H1 (cell line): ENCODE measurements around the gene C12orf75.

ENCODE experiments used
- CHD1 ChIP-seq: IDR thresholded peaks from 2 replicates; pipeline ENCODE4 v1.6.1; 2012; ENCODE audit warnings: low read depth, low read length, improper control_type of control experiment
- NRF1 ChIP-seq: IDR thresholded peaks from 2 replicates; pipeline ENCODE4 v1.6.1; 2011; ENCODE audit warnings: mild to moderate bottlenecking, low read depth, low read length, improper control_type of control experiment
- POLR2A ChIP-seq, 2 experiments: IDR thresholded peaks; 1 replicate in 1 of 2; 2 replicates in 1 of 2; pipeline ENCODE4 v1.6.1; 2011; ENCODE audit warnings: low read depth in 2 of 2, low read length in 2 of 2, mild to moderate bottlenecking in 2 of 2; ENCODE audit errors: control extremely low read depth in 1 of 2
- RXRA ChIP-seq: IDR thresholded peaks from 2 replicates; pipeline ENCODE4 v1.6.1; 2011; ENCODE audit warnings: low read depth, mild to moderate bottlenecking, low read length, moderate library complexity; ENCODE audit not compliant: insufficient read depth
- SIX5 ChIP-seq: IDR thresholded peaks from 2 replicates; pipeline ENCODE4 v1.6.1; 2011; ENCODE audit warnings: mild to moderate bottlenecking, low read depth, low read length
- SP1 ChIP-seq: IDR thresholded peaks from 2 replicates; pipeline ENCODE4 v1.6.1; 2011; ENCODE audit warnings: low read depth, low read length
- SP4 ChIP-seq: IDR thresholded peaks from 2 replicates; pipeline ENCODE4 v1.6.1; 2012; ENCODE audit warnings: low read length, inconsistent platforms
- TF ChIP-seq, protein P1 (sequence below): IDR thresholded peaks from 2 replicates; pipeline ENCODE4 v1.6.1; 2012; ENCODE audit warnings: inconsistent platforms
- TF ChIP-seq, protein P2 (sequence below), 3 experiments: IDR thresholded peaks; 1 replicate in 2 of 3; 2 replicates in 1 of 3; pipeline versions ENCODE4 v1.5.1 to v1.6.1; 2011; ENCODE audit warnings: low read length in 3 of 3, mild to moderate bottlenecking in 3 of 3, inconsistent platforms in 2 of 3, low read depth in 1 of 3, moderate library complexity in 1 of 3; ENCODE audit not compliant: insufficient read depth in 1 of 3; ENCODE audit errors: control extremely low read depth in 1 of 3

- TF ChIP-seq NRF1 (no peak), SIX5 (no peak), POLR2A (IDR thresholded peaks at IDR 0.05; ENCODE audit: control extremely low read depth in 1 of 2, low read depth in 2 of 2, low read length in 2 of 2) (no peak), RXRA (no peak), SP1 (no peak), SP4 (no peak), CHD1 (no peak)
- TF ChIP-seq, protein P1, sequence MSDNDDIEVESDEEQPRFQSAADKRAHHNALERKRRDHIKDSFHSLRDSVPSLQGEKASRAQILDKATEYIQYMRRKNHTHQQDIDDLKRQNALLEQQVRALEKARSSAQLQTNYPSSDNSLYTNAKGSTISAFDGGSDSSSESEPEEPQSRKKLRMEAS: no peak
- TF ChIP-seq, protein P2, sequence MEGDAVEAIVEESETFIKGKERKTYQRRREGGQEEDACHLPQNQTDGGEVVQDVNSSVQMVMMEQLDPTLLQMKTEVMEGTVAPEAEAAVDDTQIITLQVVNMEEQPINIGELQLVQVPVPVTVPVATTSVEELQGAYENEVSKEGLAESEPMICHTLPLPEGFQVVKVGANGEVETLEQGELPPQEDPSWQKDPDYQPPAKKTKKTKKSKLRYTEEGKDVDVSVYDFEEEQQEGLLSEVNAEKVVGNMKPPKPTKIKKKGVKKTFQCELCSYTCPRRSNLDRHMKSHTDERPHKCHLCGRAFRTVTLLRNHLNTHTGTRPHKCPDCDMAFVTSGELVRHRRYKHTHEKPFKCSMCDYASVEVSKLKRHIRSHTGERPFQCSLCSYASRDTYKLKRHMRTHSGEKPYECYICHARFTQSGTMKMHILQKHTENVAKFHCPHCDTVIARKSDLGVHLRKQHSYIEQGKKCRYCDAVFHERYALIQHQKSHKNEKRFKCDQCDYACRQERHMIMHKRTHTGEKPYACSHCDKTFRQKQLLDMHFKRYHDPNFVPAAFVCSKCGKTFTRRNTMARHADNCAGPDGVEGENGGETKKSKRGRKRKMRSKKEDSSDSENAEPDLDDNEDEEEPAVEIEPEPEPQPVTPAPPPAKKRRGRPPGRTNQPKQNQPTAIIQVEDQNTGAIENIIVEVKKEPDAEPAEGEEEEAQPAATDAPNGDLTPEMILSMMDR (IDR thresholded peaks at IDR 0.05; ENCODE audit: control extremely low read depth in 1 of 3, insufficient read depth in 1 of 3, low read depth in 1 of 3, low read length in 3 of 3): no peak
Observed at GRCh38 chr12:105403095-105403494, 72.6 kb downstream of the C12orf75 start.
